A673 (cell line): ENCODE measurements around the gene MLC1.

Experiments used
- CTCF ChIP-seq: fragments of 300-800, 200-600 bp; sonication (generic); conservative IDR thresholded peaks from 2 replicates; pipeline ENCODE4 v1.5.1; 2017; ENCODE audit warnings: low read depth, mild to moderate bottlenecking, antibody characterized with exemption, low read length, moderate library complexity, mixed read lengths
- EZH2 ChIP-seq: fragments of 200-600 bp; sonication (generic); IDR thresholded peaks from 2 replicates; pipeline ENCODE4 v1.6.1; 2017; ENCODE audit warnings: borderline replicate concordance, low read depth, mild to moderate bottlenecking, mixed read lengths, antibody characterized with exemption, low read length; ENCODE audit not compliant: poor library complexity, severe bottlenecking

GRCh38 chr22:50082961-50083461 is 2.2 kb downstream of the MLC1 start:
- TF ChIP-seq CTCF: no peak
- TF ChIP-seq EZH2: no peak
